T47D (cell line): ENCODE results near the gene HIPK4.

Experiments
- DNase-seq, 2 experiments: peaks; one replicate each; pipeline versions ENCODE4 v3.0.0 to v3.0.0-alpha.2; 2011 to 2012; ENCODE audit warnings: low read depth in 1 of 2, low spot score in 1 of 2
- JUND ChIP-seq: IDR thresholded peaks from 2 replicates; pipeline ENCODE4 v1.6.1; 2012; ENCODE audit warnings: low read depth
- in situ Hi-C: cut with HindIII; loops from 2 replicates; pipeline ENCODE4 v1.10.0; 2016; ENCODE audit warnings: low sequenced_read_pairs, low pct_unique_long_range_greater_than_20kb

HIPK4 gene

DNA sequence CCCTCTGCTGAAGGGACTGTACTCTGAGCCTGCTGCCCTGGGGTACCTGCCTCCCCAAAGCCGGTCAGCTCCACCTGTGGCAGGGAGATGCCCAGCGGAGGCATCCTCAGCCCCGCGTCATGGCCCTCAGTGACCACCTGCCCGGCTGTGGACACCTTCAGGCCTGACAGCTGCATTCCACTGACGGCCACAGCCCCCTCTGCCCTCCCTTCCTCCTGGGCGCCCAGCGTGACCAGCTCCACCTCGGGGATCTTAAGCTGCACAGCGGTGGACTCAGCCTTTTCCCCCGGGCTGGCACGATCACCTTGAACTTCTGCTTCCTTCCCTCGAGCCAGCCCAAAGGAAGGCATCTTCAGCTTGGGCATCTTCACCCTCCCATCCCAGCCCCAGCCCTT is 4.8 kb upstream of the HIPK4 start:
- in situ Hi-C loops = no loop called here
- no peak for TF ChIP-seq JUND
- DNase-seq = no peak

DNA sequence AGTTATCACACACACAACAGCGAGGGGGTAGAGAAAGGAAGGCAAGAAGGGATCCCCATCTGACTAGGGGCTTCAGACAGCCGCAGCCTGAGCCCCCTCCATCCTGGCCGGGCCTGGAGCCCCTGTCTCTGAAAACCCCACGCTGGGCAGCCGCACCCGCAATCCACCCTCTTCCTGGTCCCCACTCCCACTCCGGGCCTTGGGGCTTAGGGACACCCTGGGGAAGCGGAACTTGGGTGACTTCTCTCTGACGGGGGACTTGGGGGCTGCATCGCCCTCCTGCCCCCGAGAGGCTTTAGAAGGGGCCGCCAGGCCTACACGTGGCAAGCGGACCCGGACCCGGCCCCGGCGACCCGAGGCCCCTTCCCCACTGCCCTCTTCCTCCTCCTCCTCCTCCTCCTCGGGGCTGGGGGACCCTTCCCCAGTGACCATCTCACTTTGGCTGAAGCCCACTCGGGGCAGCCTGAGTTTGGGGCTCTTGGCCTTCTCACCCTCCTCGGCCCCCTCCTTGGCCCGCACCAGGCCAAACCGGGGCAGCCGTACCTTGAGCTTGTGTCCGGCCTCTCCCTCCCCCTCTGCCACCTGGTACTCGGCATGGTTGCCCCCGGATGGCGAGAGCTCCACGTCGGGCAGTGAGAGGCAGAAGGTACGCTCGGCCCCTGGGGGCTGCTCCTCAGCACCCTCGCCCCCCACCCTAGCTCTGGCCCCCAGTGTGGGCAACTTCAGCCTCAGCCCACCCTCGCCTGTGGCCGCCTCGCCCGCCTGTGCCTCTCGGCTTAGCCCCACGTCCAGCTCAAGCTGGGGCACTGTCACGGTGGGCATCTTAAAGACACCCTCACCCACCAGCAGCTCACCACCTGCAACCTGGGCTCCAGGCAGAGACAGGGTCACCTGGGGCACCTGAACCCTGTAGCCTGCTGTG is 4.2 kb upstream of the HIPK4 start:
- TF ChIP-seq JUND = no peak
- no peak for DNase-seq
- in situ Hi-C loops = no loop called here

DNA sequence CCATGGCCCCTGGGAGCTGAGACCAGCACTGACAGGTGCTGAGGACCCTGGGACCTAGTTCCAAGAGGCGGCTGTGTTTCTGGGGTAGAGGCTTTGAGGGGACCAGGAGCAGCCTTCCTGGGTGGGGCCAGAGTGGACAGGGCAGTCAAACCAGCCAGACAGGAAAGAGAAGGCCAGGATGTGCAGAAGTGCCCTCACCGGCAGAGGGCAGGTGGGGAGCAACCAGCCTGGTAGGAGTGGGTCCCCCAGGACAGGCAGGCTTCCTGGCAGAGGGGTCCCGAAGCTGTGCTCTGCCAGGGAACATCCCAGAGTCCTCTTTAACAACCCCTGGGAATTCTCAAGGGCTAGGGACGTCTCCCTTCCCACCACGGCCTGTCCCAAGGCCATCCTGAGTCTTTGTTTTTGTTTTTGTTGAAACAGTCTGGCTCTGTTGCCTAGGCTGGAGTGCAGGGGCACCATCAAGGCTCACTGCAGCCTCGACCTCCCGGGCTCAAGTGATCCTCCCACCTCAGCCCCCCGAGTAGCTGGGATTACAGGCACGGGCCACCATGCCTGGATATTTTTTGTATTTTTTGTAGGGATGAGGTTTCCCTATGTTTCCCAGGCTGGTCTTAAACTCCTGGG is 3.0 kb upstream of the HIPK4 start:
- DNase-seq = peak; percentile 60 to 87
- in situ Hi-C loops = no loop called here
- no peak for TF ChIP-seq JUND

DNA sequence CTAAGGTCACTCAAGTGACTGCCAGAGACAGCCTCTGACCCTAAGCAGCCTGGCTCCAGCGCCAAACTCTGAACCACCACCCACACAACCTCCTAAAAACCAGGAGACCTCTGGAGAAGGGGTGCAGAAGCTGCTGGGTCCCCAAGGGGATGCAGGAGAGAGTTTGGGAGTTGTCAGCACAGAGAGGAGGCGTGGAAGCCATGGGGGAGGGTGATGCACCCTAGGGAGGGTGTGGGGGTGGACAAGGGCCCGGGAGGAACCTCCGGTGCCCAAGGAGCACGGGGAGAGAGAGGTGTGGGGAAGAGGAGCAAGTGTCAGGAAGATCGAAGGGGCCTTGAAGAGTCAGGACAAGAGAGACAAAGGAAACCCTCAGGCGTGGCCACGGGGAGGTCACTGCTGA is 2.1 kb upstream of the HIPK4 start:
- in situ Hi-C loops = no loop called here
- TF ChIP-seq JUND = no peak
- DNase-seq = no peak

DNA sequence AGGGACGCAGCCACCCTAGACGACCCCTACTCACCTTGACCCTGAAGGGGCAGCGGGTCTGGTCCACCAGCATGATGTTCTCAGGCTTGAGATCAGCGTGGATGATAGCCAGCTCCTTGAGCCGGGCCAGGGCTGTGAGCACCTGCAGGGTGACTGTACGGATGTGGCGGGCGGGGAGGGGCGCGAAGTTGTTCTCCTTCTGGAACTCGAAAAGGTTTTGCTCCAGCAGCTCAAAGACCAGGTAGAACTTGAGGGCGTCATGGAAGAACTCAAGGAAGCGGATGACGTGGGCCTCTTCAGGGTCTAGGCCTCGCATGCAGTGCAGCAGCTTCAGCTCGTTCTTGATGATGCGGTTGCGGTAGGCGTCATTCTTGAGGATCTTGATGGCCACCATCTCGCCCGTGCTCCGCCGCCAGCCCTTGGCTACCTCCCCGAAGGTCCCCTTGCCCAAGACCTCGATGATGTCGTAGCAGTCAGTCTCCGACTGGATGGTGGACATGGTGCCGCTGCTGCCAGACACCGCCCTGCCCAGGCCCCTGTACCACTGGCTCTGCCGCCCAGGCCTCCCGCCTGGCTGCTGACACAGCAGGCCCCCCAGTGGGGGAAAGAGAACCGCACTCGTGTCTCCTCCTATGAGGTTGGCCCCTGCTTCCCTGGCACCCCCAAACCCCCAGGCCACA is 437 bp downstream of the HIPK4 start:
- in situ Hi-C loops = no loop called here
- no peak for DNase-seq
- no peak for TF ChIP-seq JUND

DNA sequence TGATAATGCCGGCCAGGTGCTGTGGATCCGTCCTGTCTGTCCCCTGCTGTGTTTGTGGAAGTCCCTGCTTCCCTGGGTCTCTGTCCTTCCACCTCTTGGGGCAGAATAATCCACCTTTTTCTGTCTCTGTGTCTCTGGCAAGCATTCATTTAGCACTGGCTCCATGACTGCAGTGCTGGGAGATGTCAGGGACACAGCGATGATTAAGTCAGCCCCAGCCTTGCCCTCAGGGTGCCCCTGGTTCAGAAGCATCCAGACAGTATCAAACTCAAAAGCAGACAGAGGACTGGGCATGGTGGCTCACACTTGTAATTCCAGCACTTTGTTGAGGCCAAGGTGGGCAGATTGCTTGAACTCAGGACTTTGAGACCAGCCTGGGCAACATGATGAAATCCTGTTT is 1.5 kb downstream of the HIPK4 start:
- no peak for TF ChIP-seq JUND
- in situ Hi-C loops = no loop called here
- DNase-seq = no peak

DNA sequence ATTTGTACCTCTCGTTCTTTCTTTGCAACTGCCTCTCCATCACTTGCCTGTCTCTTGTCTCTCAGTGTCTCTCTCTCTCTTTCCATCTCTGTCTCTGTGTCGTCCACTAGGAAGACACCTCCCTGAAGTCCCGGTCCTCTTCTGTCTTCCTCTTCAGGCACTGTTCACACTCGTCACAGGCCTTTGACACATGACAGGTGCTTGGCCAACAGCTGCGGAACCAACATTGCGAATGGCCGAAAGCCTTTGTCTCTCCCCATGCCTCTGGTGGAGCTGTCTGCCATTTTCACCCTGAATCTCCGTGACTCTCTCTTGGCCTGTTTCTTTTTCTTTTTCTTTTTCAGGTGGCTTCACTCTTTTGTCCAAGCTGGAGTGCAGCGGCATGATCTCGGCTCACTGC is 2.8 kb downstream of the HIPK4 start:
- no peak for TF ChIP-seq JUND
- DNase-seq = no peak
- in situ Hi-C loops = no loop called here

DNA sequence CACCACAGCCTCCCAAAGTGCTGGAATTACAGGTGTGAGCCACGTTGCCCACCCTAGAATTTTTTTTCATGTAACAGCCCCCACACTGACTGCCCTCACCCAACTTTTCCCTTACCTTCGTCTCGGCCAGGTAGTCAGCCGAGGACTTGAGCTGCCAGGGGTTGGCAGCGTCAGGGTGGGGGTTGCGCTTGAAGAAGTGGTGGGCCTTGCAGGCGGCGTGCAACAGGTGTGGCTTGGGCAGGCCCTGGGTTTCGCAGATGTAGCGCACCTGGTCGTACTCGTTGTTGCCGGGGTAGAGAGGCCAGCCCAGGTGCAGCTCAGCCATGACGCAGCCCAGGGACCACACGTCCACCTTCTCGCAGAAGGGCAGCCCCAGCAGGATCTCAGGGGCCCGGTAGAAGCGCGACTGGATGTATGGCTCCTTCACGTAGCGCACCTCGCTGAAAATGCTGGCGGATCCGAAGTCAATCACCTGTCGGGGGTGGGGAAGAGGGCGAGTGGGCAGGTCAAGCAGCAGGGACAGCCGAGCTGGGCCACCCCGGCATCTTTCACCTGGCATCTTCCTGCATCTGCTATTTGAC is 6.2 kb downstream of the HIPK4 start:
- TF ChIP-seq JUND = no peak
- in situ Hi-C loops = no loop called here
- no peak for DNase-seq

DNA sequence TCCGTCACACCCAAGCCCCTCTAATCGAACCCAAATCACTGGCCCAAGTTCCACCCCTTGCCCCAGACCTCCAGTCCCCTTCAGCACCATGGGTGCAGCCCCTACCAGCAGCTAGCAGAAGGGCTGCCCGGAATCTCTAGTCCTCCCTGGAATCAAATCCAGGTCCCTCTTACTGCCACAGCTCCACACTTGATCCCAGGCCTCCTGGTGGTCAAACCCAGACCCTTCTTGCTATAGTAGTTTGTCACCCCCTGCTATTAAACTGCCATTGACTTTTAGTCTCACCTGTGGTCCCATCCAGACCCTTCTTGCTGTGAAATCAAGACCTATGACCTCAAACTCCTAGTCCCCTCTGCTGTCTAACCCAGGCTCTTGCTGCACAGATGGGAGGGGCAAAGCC is 8.7 kb downstream of the HIPK4 start:
- TF ChIP-seq JUND = no peak
- DNase-seq = no peak
- in situ Hi-C loops = no loop called here

DNA sequence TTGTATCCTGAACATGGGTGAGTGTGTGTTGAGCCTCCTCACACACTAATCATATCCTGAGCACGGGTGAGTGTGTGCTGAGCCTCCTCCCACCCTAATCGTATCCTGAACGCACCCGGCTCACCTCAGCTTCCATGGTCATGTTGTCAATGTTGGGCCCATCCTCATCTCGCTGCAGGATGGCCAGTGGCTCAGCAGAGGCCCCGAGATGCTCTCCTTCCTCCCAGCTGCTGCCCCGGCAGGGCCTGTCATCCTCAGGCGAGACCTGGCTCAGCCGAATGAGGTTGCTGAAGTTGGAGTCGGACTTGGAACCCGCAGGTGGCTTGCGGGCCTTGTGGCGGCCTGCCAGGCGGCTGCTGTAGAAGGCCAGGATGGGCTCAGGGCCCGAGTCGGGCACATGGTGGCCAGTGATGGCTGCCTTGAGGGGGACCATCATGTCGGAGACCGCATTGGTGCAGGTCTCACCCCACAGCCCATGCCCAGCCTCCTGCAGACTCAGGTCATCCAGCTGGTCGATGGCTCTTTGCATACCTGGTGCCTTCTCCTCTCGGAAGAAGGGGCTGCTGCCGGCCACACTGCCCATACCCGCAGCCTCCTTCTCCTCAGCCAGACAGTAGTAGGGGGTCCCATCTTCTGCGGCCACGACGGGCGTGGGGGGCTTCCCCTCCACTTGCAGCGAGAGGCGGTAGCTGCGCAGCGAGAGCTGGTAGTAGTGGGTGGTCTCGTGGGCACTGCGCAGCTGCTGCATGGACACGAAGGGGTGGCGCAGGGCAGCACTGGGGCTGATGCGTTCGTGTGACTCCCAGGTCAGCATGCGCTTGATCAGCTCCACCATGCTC is 9.6 kb downstream of the HIPK4 start:
- no peak for DNase-seq
- no peak for TF ChIP-seq JUND
- in situ Hi-C loops = no loop called here

DNA sequence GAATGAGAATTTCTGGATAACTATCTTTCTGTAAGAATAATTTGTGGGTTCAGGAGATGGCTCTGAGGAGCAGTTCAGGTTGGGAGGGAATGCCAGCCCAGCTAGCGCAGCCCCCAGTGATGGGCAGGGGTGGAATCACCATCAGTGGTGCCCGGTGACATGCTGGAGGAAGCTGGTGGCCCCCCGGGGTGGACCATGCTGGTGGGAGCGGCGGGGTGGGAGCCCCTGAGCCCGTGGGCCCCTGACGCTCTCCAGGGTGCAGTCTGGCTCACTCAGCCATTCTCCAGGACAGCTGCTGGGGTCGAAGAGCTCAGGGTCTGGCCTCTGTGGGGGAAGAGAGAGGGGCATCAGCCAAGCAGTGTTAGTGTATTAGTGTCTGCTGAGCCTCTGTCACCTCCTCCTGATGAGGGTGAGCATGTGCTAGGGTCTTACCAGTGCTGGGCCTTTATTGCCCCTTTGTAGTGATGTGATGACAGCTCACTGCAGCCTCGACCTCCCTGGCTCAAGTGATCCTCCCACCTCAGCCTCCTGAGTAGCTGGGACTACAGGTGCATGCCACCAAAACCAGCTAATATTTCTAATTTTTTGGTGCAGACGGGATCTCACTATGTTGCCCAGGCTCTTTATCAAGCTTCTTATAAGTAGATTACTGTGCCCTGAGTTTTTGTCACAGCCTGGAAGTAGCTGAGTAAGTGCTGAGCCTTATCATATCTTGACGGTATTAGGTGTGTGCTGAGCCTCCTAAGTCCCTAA is 10.4 kb downstream of the HIPK4 start:
- no peak for TF ChIP-seq JUND
- DNase-seq = no peak
- in situ Hi-C loops = no loop called here
